Type B pancreatic cell (in vitro differentiated cells): ENCODE results near the gene CHRD. TPM values are rescaled to one million over a fixed set of nuclear protein-coding genes. Genes with fewer than 3 reads are reported as not detected.
"Not testable (repeated sequence)": the region's sequence is repeated elsewhere in the genome, so short reads cannot be mapped to it uniquely, and the experiment has no call there.

Experiments
- DNase-seq: peaks from one replicate; pipeline ENCODE4 v3.0.0; 2021; ENCODE audit warnings: mixed read lengths; ENCODE audit not compliant: unreplicated experiment; ENCODE audit errors: extremely low spot score
- H3K27ac Mint-ChIP-seq: 2 replicates; pipeline ENCODE4 v1.8.0; 2021; ENCODE audit warnings: mild to moderate bottlenecking, mixed read lengths
- H3K27me3 Mint-ChIP-seq: 2 replicates; pipeline ENCODE4 v1.8.0; 2021; ENCODE audit warnings: mixed read lengths
- H3K36me3 Mint-ChIP-seq: 2 replicates; pipeline ENCODE4 v1.8.0; 2021; ENCODE audit warnings: mixed read lengths
- H3K4me1 Mint-ChIP-seq: one replicate; pipeline ENCODE4 v1.8.0; 2021; ENCODE audit warnings: mixed read lengths; ENCODE audit not compliant: unreplicated experiment
- H3K4me3 Mint-ChIP-seq: 2 replicates; pipeline ENCODE4 v1.8.0; 2021; ENCODE audit warnings: mild to moderate bottlenecking, mixed read lengths
- H3K9me3 Mint-ChIP-seq: 2 replicates; pipeline ENCODE4 v1.8.0; 2021; ENCODE audit warnings: mixed read lengths
- CTCF ChIP-seq: fragments of 200-600 bp; sonication (generic); conservative IDR thresholded peaks from 2 replicates; pipeline ENCODE4 v1.5.0; 2021; ENCODE audit warnings: antibody characterized with exemption, mild to moderate bottlenecking
- total RNA-seq: library from RNA; stranded (reverse); gene quantifications from 2 replicates; pipeline ENCODE4 v1.2.1, GENCODE V29; 2021; ENCODE audit warnings: low replicate concordance

The CHRD gene
- total RNA-seq, 1 donor from 2014 or later: 6.4 TPM

- Mint-ChIP-seq H3K4me1 (no peaks in the 10 kb centered on the region), H3K27me3 (no peaks in the 10 kb centered on the region), H3K9me3 (no peaks in the 10 kb centered on the region), H3K36me3 (no peaks in the 10 kb centered on the region), H3K27ac (no peak overlapping the region), H3K4me3 (no peak overlapping the region)
- no peak for TF ChIP-seq CTCF
- no peak for DNase-seq
These were observed 51.1 kb downstream of the CHRD start for GRCh38 chr3:184430940-184431339.

- not testable (repeated sequence) for H3K27ac Mint-ChIP-seq, H3K4me1 Mint-ChIP-seq, H3K27me3 Mint-ChIP-seq, H3K9me3 Mint-ChIP-seq, H3K36me3 Mint-ChIP-seq, H3K4me3 Mint-ChIP-seq, DNase-seq
These were observed 53.3 kb downstream of the CHRD start for GRCh38 chr3:184433178-184433577.

GRCh38 chr3:184439096-184439495, 59.2 kb downstream of the CHRD start:
- Mint-ChIP-seq H3K27me3 (peaks cover 9% of the 10 kb centered on the region), H3K4me3 (no peak overlapping the region), H3K27ac (no peak overlapping the region), H3K4me1 (peaks cover 12% of the 10 kb centered on the region), H3K36me3 (no peaks in the 10 kb centered on the region), H3K9me3 (peaks cover 5% of the 10 kb centered on the region)
- no peak for DNase-seq
- TF ChIP-seq CTCF: no peak

Other genes with a start within 250 kb of the CHRD start
- gene EIF2B5, start 244.7 kb upstream of the CHRD start, total RNA-seq: 43.9 and 48.5 TPM in 2 replicates
- 70.8 and 84.8 TPM in 2 replicates for gene DVL3, start 224.7 kb upstream of the CHRD start, total RNA-seq
- 249 and 298 TPM in 2 replicates for gene AP2M1, start 205.2 kb upstream of the CHRD start, total RNA-seq
- 72.3 and 74.3 TPM in 2 replicates for gene ABCF3, start 193.9 kb upstream of the CHRD start, total RNA-seq
- gene VWA5B2, start 150.5 kb upstream of the CHRD start, total RNA-seq: 23.7 and 38.7 TPM in 2 replicates
- gene ALG3, start 131.1 kb upstream of the CHRD start, total RNA-seq: 55.7 and 55.8 TPM in 2 replicates
- gene EEF1AKMT4, start 130.4 kb upstream of the CHRD start, total RNA-seq: 6.4 and 10.2 TPM in 2 replicates
- gene CAMK2N2, start 118.5 kb upstream of the CHRD start, total RNA-seq: 1.9 TPM in 2 replicates
- not detected in 2 replicates for gene ECE2, start 104.0 kb upstream of the CHRD start, total RNA-seq
- 226 and 255 TPM in 2 replicates for gene PSMD2, start 80.8 kb upstream of the CHRD start, total RNA-seq
- 371 and 432 TPM in 2 replicates for gene EIF4G1, start 65.4 kb upstream of the CHRD start, total RNA-seq
- 13.2 and 18.3 TPM in 2 replicates for gene FAM131A, start 42.5 kb upstream of the CHRD start, total RNA-seq
- 10.8 and 24.9 TPM in 2 replicates for gene CLCN2, start 18.4 kb upstream of the CHRD start, total RNA-seq
- 87.8 and 90.5 TPM in 2 replicates for gene POLR2H, start 18.3 kb upstream of the CHRD start, total RNA-seq
- gene THPO, start 1.8 kb upstream of the CHRD start, total RNA-seq: 0.41 and 0.52 TPM in 2 replicates
- 57.7 and 65.0 TPM in 2 replicates for gene EPHB3, start 181.7 kb downstream of the CHRD start, total RNA-seq